ENCODE results near the gene PIK3CD.

- no peak for TF ChIP-seq CTCF (IDR thresholded peaks at IDR 0.05)
- TF ChIP-seq POLR2A (IDR thresholded peaks at IDR 0.05): no peak
These were observed 20.9 kb downstream of the PIK3CD start for GRCh38 chr1:9672444-9672843.
